K562 (cell line): ENCODE measurements around the gene SLC16A5. TPM values are rescaled to one million over a fixed set of nuclear protein-coding genes. Genes with fewer than 3 reads are reported as not detected.

ENCODE experiments used
- ADNP ChIP-seq: fragments of 200-800 bp; sonication (Bioruptor generic); IDR thresholded peaks from 2 replicates; pipeline ENCODE4 v1.6.1; 2016; ENCODE audit warnings: missing genetic modification characterization, missing compliant biosample characterization
- EP400 ChIP-seq: fragments of 450-650 bp; IDR thresholded peaks from 2 replicates; pipeline ENCODE4 v1.6.1; 2017; ENCODE audit warnings: antibody characterized with exemption, mild to moderate bottlenecking, moderate library complexity
- ESRRA ChIP-seq: fragments of 450-650 bp; IDR thresholded peaks from 2 replicates; pipeline ENCODE4 v1.6.1; 2014; ENCODE audit warnings: low read depth, mild to moderate bottlenecking, moderate library complexity, borderline replicate concordance
- FOXK2 ChIP-seq, 2 experiments: fragments of 450-650 bp; IDR thresholded peaks in 1 of 2; conservative IDR thresholded peaks in 1 of 2; 2 replicates each; pipeline ENCODE4 v1.6.1; 2016; ENCODE audit warnings: low read depth in 2 of 2, mild to moderate bottlenecking in 1 of 2
- PML ChIP-seq: IDR thresholded peaks from 2 replicates; pipeline ENCODE4 v1.6.1; 2012; ENCODE audit warnings: low read length, inconsistent platforms
- SLC30A9 ChIP-seq: fragments of 250-450 bp; sonication (Bioruptor Pico); IDR thresholded peaks from 2 replicates; pipeline ENCODE4 v1.8.0; 2022; ENCODE audit warnings: mild to moderate bottlenecking, moderate library complexity
- SRSF3 ChIP-seq: fragments of 200-400 bp; formaldehyde crosslinking; IDR thresholded peaks from 2 replicates; pipeline ENCODE4 v1.6.1; 2016; ENCODE audit warnings: mild to moderate bottlenecking, low read length, moderate library complexity; ENCODE audit not compliant: insufficient read depth
- TBL1XR1 ChIP-seq, 2 experiments: IDR thresholded peaks; 2 replicates each; pipeline ENCODE4 v1.6.1; 2012; ENCODE audit warnings: improper control_type of control experiment in 2 of 2, low read length in 2 of 2, mild to moderate bottlenecking in 1 of 2
- ZNF324 ChIP-seq: fragments of 250-450 bp; sonication (Bioruptor Pico); IDR thresholded peaks from 2 replicates; pipeline ENCODE4 v1.4.0; 2020; ENCODE audit warnings: mild to moderate bottlenecking
- ZNF384 ChIP-seq: IDR thresholded peaks from 2 replicates; pipeline ENCODE4 v1.6.1; 2012; ENCODE audit warnings: low read depth, low read length, improper control_type of control experiment
- ZNF586 ChIP-seq: fragments of 450-650 bp; formaldehyde crosslinking; conservative IDR thresholded peaks from 2 replicates; pipeline ENCODE4 v1.4.0; 2020; ENCODE audit warnings: mild to moderate bottlenecking, moderate library complexity
- polyA plus RNA-seq, 8 experiments: library from polyadenylated mRNA; depleted of rRNA in 4 of 8; stranded (reverse) in 5 of 8; unstranded in 3 of 8; fragments of >200 nt; fragmentation: Nextera tagmentation in 2 of 8; fragmentation: Illumina TruSeq in 1 of 8; extraction: Ambion mirVana in 2 of 8; extraction: Trizol in 1 of 8; gene quantifications; 2 replicates each; pipeline versions ENCODE4 v1.2.1 to v1.2.3, GENCODE V29; 2011 to 2014; ENCODE audit warnings: inconsistent platforms in 1 of 8, missing spikeins in 1 of 8
- total RNA-seq, 7 experiments: library from RNA; depleted of rRNA in 6 of 7; stranded (reverse); fragments of >200 nt in 6 of 7; fragmentation: Illumina TruSeq in 2 of 7; extraction: Trizol in 2 of 7; gene quantifications; 2 replicates each; pipeline versions ENCODE4 v1.2.1 to v1.2.3, GENCODE V29; 2011 to 2021; ENCODE audit warnings: low replicate concordance in 1 of 7
- TF ChIP-seq, protein P1 (sequence below): fragments of 250-450 bp; sonication (Bioruptor Pico); IDR thresholded peaks from 2 replicates; pipeline ENCODE4 v1.5.0; 2021; ENCODE audit warnings: mild to moderate bottlenecking, moderate library complexity
- TF ChIP-seq, protein P2 (sequence below), 2 experiments: fragments of 450-650 bp; conservative IDR thresholded peaks; 2 replicates each; pipeline ENCODE4 v1.6.1; 2017; ENCODE audit warnings: mild to moderate bottlenecking in 2 of 2, moderate library complexity in 2 of 2
- TF ChIP-seq, protein P3 (sequence below): fragments of 450-650 bp; IDR thresholded peaks from 2 replicates; pipeline ENCODE4 v1.6.1; 2016; ENCODE audit warnings: missing biosample characterization, missing genetic modification characterization
- TF ChIP-seq, protein P4 (sequence below): sonication (generic); formaldehyde crosslinking; IDR thresholded peaks from 2 replicates; pipeline ENCODE4 v1.9.0; 2022; ENCODE audit warnings: mild to moderate bottlenecking, missing genetic modification reagents
- TF ChIP-seq, protein P5 (sequence below): fragments of 250-450 bp; sonication (Bioruptor Pico); IDR thresholded peaks from 2 replicates; pipeline ENCODE4 v1.5.1; 2021; ENCODE audit warnings: mild to moderate bottlenecking

Gene SLC16A5
- total and polyA plus RNA-seq, 9 of the 15 experiments (the other 6 are each of a cell fraction or from before 2014, with no cell fraction given) = 0.06 to 2.6 (median 0.91) TPM

DNA sequence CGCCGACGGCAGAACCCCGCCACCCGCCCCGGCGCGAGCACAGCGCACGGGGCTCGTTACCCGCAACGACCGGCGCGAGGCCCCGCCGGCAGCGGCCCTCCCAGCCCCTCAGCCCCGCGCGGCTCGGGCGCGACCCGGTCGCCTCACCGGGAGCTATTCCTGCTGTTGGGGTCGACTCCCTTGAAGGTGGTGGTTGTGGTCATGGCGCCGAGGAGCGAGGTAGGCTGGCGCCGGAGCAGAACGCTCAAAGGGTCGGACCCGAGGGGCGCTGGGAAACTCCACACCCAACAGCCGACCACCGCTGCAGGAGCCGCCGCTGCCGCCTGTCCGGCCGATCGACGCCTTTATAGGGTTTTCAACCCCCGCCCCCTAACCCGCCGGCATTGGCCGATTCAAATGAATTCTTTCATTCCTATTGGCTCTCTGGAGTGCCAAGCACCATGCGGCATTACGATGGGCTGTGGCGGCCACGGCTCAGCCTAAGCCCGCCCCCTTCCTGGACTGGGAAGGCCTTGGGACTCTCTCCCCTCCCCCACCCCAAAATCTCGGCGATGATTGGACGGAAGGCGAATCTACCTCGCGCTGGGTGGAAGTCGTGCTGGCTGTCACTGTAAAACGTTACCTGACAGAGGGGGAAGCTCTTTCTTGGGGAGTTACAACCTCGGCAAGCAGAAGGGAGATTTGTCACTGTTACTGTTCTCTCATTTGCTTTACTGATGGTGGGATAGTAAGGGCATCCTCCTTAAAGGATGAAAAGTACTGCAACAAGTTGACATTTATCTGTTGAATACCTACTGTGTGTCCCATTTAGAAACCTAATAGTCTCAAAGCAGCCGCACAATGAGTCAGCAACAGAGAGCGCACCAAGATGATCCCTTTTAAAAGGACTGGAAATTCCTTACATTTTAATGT is 66.7 kb downstream of the SLC16A5 start, which contains the start of gene JPT1 (continued):
- TF ChIP-seq, protein P1, sequence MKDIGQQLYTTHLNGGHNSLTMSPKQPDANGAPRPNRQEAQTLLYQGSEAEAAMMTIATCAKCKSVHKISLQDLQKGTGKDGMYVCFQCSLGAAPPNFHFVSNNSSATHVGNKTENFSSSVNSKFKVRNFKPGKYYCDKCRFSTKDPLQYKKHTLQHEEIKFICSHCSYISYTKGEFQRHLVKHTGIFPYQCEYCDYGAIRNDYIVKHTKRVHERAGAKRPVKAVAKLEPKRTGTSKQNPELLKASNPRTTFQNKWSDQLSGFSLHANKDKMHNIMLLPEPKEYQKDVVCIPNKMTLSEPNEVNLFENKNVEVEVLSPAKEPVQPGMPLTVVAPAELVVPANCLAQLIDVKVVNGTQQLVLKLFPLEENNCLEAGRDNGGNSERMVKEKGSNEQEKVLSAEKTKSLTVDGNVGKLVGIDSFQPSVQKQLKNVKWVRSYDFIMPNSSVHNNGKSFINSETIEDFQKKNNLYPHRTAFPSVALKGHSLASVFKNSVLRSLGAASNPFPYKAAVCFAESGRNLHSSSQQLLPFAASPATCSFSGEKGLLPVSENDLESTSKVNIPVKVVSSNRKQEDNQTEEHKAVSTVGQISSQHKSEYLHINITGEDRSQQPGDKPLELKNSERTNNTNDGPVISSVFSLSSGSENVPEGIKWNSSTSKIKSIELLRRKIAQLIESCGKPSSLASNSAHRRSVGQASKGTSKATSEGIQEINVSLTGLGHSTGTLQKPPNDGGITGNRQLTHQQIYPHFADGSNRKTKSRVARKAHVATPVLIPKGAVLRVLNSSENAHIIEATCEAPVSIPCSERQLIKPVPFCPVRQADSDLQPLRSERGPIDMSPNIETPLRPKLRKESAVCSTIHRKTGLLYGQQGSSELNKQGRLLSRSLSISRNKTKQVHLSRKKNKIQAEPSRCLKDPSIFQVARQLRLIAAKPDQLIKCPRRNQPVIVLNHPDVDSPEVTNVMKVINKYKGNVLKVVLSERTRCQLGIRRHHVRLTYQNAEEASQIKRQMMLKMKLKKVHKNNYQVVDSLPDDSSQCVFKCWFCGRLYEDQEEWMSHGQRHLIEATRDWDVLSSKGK (CRISPR knock-in tag) = no peak
- TF ChIP-seq FOXK2 (conservative IDR thresholded peaks at IDR 0.05 in 1 of 2, IDR thresholded peaks at IDR 0.05 in 1 of 2; ENCODE audit: low read depth in 2 of 2) (peak in 1 of 2 experiments; percentile 54; a peak in 3 of 4 replicates), PML (peak; percentile 87), EP400 (peak; percentile 73), TBL1XR1 (IDR thresholded peaks at IDR 0.05; ENCODE audit: low read length in 2 of 2) (peak; percentile 13 to 78; a peak in 2 of 4 replicates), ESRRA (peak; percentile 37; the same call in 1 of the 2 replicates), SLC30A9 (0 out of 2 replicates have a peak, but pooled peaks have one; percentile 21), SRSF3 (no peak), ZNF384 (no peak), ADNP (tag) (no peak), ZNF586 (no peak), ZNF324 (CRISPR knock-in tag) (no peak)
- TF ChIP-seq, protein P2, sequence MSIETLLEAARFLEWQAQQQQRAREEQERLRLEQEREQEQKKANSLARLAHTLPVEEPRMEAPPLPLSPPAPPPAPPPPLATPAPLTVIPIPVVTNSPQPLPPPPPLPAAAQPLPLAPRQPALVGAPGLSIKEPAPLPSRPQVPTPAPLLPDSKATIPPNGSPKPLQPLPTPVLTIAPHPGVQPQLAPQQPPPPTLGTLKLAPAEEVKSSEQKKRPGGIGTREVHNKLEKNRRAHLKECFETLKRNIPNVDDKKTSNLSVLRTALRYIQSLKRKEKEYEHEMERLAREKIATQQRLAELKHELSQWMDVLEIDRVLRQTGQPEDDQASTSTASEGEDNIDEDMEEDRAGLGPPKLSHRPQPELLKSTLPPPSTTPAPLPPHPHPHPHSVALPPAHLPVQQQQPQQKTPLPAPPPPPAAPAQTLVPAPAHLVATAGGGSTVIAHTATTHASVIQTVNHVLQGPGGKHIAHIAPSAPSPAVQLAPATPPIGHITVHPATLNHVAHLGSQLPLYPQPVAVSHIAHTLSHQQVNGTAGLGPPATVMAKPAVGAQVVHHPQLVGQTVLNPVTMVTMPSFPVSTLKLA (conservative IDR thresholded peaks at IDR 0.05) = peak; percentile 83 to 90
- TF ChIP-seq, protein P3, sequence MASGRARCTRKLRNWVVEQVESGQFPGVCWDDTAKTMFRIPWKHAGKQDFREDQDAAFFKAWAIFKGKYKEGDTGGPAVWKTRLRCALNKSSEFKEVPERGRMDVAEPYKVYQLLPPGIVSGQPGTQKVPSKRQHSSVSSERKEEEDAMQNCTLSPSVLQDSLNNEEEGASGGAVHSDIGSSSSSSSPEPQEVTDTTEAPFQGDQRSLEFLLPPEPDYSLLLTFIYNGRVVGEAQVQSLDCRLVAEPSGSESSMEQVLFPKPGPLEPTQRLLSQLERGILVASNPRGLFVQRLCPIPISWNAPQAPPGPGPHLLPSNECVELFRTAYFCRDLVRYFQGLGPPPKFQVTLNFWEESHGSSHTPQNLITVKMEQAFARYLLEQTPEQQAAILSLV (tag) = no peak
- TF ChIP-seq, protein P4, sequence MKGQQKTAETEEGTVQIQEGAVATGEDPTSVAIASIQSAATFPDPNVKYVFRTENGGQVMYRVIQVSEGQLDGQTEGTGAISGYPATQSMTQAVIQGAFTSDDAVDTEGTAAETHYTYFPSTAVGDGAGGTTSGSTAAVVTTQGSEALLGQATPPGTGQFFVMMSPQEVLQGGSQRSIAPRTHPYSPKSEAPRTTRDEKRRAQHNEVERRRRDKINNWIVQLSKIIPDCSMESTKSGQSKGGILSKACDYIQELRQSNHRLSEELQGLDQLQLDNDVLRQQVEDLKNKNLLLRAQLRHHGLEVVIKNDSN (CRISPR knock-in tag) = peak; percentile 42; the same call in 1 of the 2 replicates
- TF ChIP-seq, protein P5, sequence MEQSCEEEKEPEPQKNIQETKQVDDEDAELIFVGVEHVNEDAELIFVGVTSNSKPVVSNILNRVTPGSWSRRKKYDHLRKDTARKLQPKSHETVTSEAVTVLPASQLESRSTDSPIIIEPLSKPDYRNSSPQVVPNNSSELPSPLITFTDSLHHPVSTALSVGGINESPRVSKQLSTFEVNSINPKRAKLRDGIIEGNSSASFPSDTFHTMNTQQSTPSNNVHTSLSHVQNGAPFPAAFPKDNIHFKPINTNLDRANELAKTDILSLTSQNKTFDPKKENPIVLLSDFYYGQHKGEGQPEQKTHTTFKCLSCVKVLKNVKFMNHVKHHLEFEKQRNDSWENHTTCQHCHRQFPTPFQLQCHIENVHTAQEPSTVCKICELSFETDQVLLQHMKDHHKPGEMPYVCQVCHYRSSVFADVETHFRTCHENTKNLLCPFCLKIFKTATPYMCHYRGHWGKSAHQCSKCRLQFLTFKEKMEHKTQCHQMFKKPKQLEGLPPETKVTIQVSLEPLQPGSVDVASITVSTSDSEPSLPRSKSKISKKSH (CRISPR knock-in tag) = no peak
